OCI-LY3 (cell line): ENCODE data around the gene RUNX2.

Experiments
- CTCF ChIP-seq: fragments of 200-600, 300-600 bp; sonication (generic); IDR thresholded peaks from 2 replicates; pipeline ENCODE4 v1.5.1; 2014; ENCODE audit warnings: antibody characterized with exemption, low read length, low read depth
- EZH2phosphoT487 ChIP-seq: fragments of 200-600 bp; shearing (Covaris generic); IDR thresholded peaks from 2 replicates; pipeline ENCODE4 v1.6.1; 2018; ENCODE audit warnings: antibody characterized with exemption, mixed run types, low read depth

- TF ChIP-seq CTCF (no peak), EZH2phosphoT487 (no peak)
These were observed 27.4 kb upstream of the RUNX2 start for GRCh38 chr6:45300736-45301135.
